Kidney epithelial cell (primary cell): ENCODE measurements around the gene SORCS1. TPM values are rescaled to one million over a fixed set of nuclear protein-coding genes. Genes with fewer than 3 reads are reported as not detected.

ENCODE experiments used
- DNase-seq: peaks from one replicate; pipeline ENCODE4 v3.0.0-alpha.2; 2010; ENCODE audit warnings: low read depth
- H3K27me3 ChIP-seq: 2 replicates; pipeline ENCODE4 v1.6.0; 2011; ENCODE audit warnings: low read length; ENCODE audit not compliant: control insufficient read depth, insufficient read depth
- H3K36me3 ChIP-seq: 2 replicates; pipeline ENCODE4 v1.5.1; 2011; ENCODE audit warnings: low read length; ENCODE audit not compliant: control insufficient read depth, insufficient read depth
- H3K4me3 ChIP-seq: 2 replicates; pipeline ENCODE4 v1.5.1; 2011; ENCODE audit warnings: low read depth, mild to moderate bottlenecking, control low read depth, low read length
- CTCF ChIP-seq: IDR thresholded peaks from 2 replicates; pipeline ENCODE4 v1.5.1; 2011; ENCODE audit warnings: mild to moderate bottlenecking, moderate library complexity, low read length, control low read depth, inconsistent platforms; ENCODE audit not compliant: insufficient read depth, poor library complexity, severe bottlenecking
- total RNA-seq: library from RNA; depleted of rRNA; stranded (reverse); fragments of >200 nt; gene quantifications from 2 replicates; pipeline ENCODE4 v1.2.3, GENCODE V29; 2015

SORCS1 gene
- total RNA-seq, 1 donor from 2014 or later = 2.3 TPM

DNA sequence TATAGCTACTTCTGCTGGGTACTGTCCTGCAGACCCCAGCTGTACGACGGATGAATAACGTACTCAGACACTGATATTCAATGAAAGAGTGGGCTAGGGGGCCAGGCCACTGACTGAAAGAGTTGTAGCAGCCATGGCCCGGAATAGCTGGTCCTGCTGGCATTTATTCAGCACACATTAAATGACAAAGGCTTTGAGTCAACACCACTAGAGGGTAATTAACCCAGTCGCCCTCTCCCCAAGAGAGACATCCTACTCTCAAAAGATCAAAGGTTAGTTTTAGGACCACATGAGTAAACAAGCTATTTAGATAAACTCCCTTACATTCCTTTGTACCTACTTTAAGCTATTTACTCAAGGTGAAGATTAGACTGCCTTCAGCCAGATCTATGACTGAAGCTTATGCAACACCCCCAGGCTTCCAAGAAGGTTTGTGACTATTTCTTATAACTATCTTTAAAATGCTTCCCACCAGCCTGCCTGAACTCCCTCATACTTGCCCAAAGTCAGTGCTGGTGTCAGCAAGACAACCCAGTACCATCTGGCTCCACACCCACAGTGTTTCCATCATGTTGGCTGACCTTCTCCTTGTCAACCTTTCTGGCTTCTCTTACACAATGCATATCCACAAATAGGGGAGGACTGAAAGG is 629.1 kb downstream of the SORCS1 start:
- H3K36me3 ChIP-seq = no peaks in the 10 kb centered on the region
- no peaks in the 10 kb centered on the region for H3K27me3 ChIP-seq
- no peak for DNase-seq
- H3K4me3 ChIP-seq = no peak overlapping the region
- no peak for TF ChIP-seq CTCF

DNA sequence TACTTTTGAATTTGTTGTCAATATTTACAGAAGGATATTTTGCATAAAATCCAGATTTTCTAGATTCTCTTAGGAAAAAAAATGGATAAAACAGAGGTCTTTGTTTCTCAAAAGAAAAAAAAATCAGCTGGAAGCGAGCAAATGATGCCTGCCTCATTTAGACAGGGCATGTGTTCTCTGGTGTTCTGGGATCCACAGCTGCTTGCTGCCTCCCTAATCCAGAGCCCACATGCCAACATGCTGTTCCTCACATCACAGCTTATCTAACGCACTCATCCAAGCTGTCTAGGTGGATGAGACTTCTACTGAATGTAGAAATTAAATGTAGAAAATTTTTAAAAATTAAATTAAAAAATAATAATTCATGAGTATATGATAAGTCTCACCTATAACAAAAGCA is 630.1 kb downstream of the SORCS1 start:
- TF ChIP-seq CTCF = no peak
- DNase-seq = no peak
- no peak overlapping the region for H3K4me3 ChIP-seq
- no peaks in the 10 kb centered on the region for H3K36me3 ChIP-seq
- H3K27me3 ChIP-seq = no peaks in the 10 kb centered on the region

DNA sequence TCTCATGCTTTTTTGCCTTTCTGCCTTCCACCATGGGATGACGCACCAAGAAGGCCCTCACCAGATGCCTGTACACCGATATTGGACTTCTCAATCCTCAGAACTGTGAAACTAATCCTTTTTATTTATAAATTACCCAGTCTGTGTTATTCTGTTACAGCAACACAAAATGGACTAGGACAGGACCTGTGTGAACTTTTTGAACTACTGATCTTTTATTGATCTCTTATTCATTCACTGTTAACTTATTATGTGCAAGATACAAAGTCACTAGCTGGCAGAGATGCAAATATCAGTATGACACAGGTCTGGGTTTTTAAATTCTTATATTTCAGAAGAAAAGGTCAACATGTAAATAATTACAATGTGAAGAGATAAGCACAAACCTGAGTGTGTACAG is 635.8 kb downstream of the SORCS1 start:
- DNase-seq = no peak
- no peak for TF ChIP-seq CTCF
- no peak overlapping the region for H3K4me3 ChIP-seq
- no peaks in the 10 kb centered on the region for H3K36me3 ChIP-seq
- no peaks in the 10 kb centered on the region for H3K27me3 ChIP-seq

DNA sequence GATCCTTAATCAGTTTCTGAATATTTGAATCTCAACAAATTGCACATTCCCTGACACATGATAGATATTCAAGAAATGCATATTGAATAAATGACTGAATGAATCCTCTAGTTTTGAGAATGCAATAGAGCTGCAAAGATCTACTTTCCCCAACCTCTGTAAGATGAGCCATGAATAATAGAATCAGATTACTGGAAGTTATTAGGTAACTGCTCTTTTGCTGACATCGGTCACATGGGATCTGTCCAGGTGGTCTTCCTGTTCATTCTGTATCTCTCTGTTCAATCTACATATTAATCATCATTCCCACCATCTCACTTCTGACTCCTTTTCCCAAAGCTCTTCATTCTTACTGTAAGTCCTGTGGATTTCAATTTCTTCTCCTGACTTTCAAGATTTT is 638.7 kb downstream of the SORCS1 start:
- no peak for TF ChIP-seq CTCF
- Histone ChIP-seq H3K36me3 (no peaks in the 10 kb centered on the region), H3K27me3 (no peaks in the 10 kb centered on the region), H3K4me3 (no peak overlapping the region)
- no peak for DNase-seq
